ENCODE measurements around the gene TMEM51. TPM values are rescaled to one million over a fixed set of nuclear protein-coding genes. Genes with fewer than 3 reads are reported as not detected.
A peak's percentile ranks its signal among the peaks of the same experiment; 100 is the strongest.

TMEM51 gene
- total and polyA plus RNA-seq, 9 of the 15 experiments (the other 6 are each of a cell fraction or from before 2014, with no cell fraction given) = 0.06 to 1.4 (median 0.58) TPM

GRCh38 chr1:15107911-15108310 is 45.6 kb upstream of the TMEM51 start:
- BruUV-seq (replicated peaks) = no TSS peak
- 0 out of 5 replicates have a peak, but pooled peaks cover 0 to 2% of the 10 kb centered on the region in 2 experiments for H3K4me1 ChIP-seq (replicated peaks in 1 of 2; ENCODE audit: control insufficient read depth in 2 of 2, insufficient read depth in 2 of 2, low read length in 2 of 2)
- WGBS (ENCODE audit: insufficient coverage, low coverage, missing lambda C conversion rate) = 3% methylated on average over 4 of the region's 4 CpGs
- H4K20me1 ChIP-seq (replicated peaks; ENCODE audit: control insufficient read depth, insufficient read depth, low read length) = 0 out of 2 replicates have a peak, but pooled peaks cover 4% of the 10 kb centered on the region
- in situ Hi-C loops (cut with MboI) = no loop called here
- no peak overlapping the region for H2AFZ ChIP-seq (ENCODE audit: low read depth, low read length)
- DNase-seq (ENCODE audit: extremely low read depth in 1 of 4, low spot score in 3 of 4) (no peak), FAIRE-seq (no peak), ATAC-seq (no peak)
- H3K27ac ChIP-seq (ENCODE audit: extremely low read depth, low read depth, low read length) = no peak overlapping the region
- H3K27me3 ChIP-seq (ENCODE audit: control insufficient read depth in 2 of 2, insufficient read depth in 2 of 2, low read length in 2 of 2) = peaks cover 6 to 15% of the 10 kb centered on the region in 2 experiments; a peak in 2 of 5 replicates
- no peaks in the 10 kb centered on the region for H3K79me2 ChIP-seq (ENCODE audit: control insufficient read depth, insufficient read depth, low read length)
- ChIA-PET POLR2A (interaction anchor here (1.8 kb wide), 1 partner anchor 13 kb away, joined by 7 read pairs; no protein-coding TSS in a partner anchor), CTCF (ENCODE audit: low intra/inter-chr PET ratio) (no interaction called here)
- no peak overlapping the region for H3K4me2 ChIP-seq (ENCODE audit: insufficient read depth, low read length)
- 0 out of 4 replicates have a peak overlapping the region, but pooled peaks of 1 of the 2 experiments have one; percentile 45 for H3K9ac ChIP-seq (ENCODE audit: insufficient read depth in 1 of 2, low read depth in 2 of 2, low read length in 2 of 2)
- H3K9me3 ChIP-seq (replicated peaks; ENCODE audit: control insufficient read depth, insufficient read depth, low read depth, low read length) = no peaks in the 10 kb centered on the region
- intact Hi-C loops (cut with micrococcal nuclease) = loop anchor here (10.0 kb wide), 1 partner anchor 363 kb away; no protein-coding TSS in a partner anchor
- H3K4me3 ChIP-seq = no peak overlapping the region
- H3K9me1 ChIP-seq (ENCODE audit: control insufficient read depth, insufficient read depth, low read length) = no peaks in the 10 kb centered on the region
- no peaks in the 10 kb centered on the region for H3K36me3 ChIP-seq (ENCODE audit: control insufficient read depth, insufficient read depth, low read length)
- TF ChIP-seq RBM25 (IDR thresholded peaks at IDR 0.05; ENCODE audit: low read depth, low read length, severe bottlenecking) (no peak), ZKSCAN1 (IDR thresholded peaks at IDR 0.05; ENCODE audit: low read depth, low read length) (no peak), TOE1 (IDR thresholded peaks at IDR 0.05; ENCODE audit: borderline replicate concordance) (no peak), TOE1 (CRISPR knock-in tag; IDR thresholded peaks at IDR 0.05; ENCODE audit: borderline replicate concordance, low read depth) (no peak), HBP1 (CRISPR knock-in tag; IDR thresholded peaks at IDR 0.05) (no peak), CREB3L1 (IDR thresholded peaks at IDR 0.05; ENCODE audit: borderline replicate concordance, low read depth) (no peak), ZHX1 (conservative IDR thresholded peaks at IDR 0.05; ENCODE audit: low read length) (no peak), BCLAF1 (IDR thresholded peaks at IDR 0.05; ENCODE audit: borderline replicate concordance in 1 of 2, control insufficient read depth in 1 of 2, low read depth in 2 of 2, low read length in 1 of 2) (no peak), ZNF121 (CRISPR knock-in tag; conservative IDR thresholded peaks at IDR 0.05) (no peak), HLTF (IDR thresholded peaks at IDR 0.05) (no peak)
